GM18505 (cell line): Measurements from ENCODE around the gene NACC2.

Experiments
- ATAC-seq: cut with Tn5 transposase; IDR thresholded peaks from one replicate; pipeline ENCODE4 v1.9.1; 2021; ENCODE audit not compliant: unreplicated experiment
- POLR2A ChIP-seq: IDR thresholded peaks from 4 replicates; pipeline ENCODE4 v1.6.1; 2011; ENCODE audit warnings: borderline replicate concordance; ENCODE audit not compliant: insufficient read depth, insufficient read length; ENCODE audit errors: extremely low read depth

Gene NACC2

GRCh38 chr9:136011703-136012496, 83.2 kb downstream of the NACC2 start:
- no peak for TF ChIP-seq POLR2A
- no peak for ATAC-seq

DNA sequence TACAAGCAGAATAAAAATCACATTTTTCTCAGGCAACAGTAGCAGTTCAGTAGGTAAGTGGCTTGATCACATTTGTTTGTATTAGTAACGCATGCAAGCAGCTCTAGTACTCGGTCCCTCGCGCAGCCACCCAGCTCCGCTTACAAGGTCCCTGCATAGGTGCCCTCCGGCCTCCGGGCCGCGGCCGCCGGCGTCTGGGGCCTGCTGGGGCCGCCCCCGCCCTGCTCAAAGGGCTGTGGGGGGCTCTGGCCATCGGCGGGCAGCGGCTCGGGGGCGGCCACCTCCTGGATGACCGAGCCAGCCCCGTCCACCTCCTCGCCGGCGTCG, 83.8 kb downstream of the NACC2 start:
- ATAC-seq, result no peak
- TF ChIP-seq POLR2A, result no peak

DNA sequence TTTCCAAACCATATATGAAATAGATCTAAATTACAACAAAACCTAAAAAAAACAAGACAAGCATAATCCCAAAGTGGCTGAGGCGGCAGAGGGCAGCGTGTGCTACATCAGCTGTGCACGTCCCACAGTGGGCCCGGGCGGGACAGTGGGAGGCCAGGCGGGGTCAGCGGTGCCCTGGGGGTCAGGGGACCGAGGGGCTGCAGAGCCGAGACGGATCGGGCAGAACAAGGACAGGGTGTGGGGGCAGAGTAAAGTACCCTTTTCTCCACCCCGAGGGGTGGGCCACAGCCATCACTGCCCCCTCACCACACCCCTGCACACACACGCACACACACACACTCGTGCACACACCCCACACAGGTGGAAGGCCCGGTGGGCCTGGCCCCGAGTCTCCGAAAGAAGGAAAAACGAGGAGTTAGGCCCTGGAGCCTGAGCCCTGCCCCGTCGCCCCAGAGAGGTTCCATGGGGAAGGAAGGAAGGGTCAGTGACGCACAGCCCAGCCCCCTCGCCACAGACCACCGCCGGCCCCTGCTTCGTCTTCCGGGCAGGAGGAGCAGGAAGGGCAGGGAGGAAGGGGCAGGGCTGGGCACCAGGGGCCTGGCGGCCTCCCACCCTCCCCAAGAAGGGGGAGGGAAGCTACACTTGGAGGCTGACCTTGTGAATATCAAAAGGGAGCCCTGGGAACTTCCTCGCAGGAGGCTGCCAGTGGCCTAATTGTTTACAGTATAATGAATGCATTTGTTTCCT, 84.3 kb downstream of the NACC2 start:
- no peak for TF ChIP-seq POLR2A
- no peak for ATAC-seq

GRCh38 chr9:136010176-136010575, 84.9 kb downstream of the NACC2 start:
- no peak for TF ChIP-seq POLR2A
- ATAC-seq, result no peak

- ATAC-seq, result no peak
- no peak for TF ChIP-seq POLR2A
These were observed 85.6 kb downstream of the NACC2 start for GRCh38 chr9:136009516-136009915.

DNA sequence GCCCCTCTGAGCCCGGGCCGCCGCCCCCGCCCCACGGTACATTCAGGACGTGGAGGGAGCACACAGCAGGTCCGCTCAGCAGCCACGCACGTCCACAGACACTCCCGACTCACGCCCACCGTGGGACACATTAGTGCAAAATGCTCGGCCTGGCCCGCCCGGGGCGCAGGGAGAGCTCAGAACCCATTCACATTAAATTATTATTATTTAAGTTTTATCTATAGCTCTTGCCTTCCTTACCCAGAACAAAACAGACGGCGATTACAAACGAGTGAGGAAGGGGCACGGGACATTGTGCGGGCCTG, 86.4 kb downstream of the NACC2 start:
- TF ChIP-seq POLR2A, result no peak
- no peak for ATAC-seq

- no peak for TF ChIP-seq POLR2A
- no peak for ATAC-seq
These were observed 87.0 kb downstream of the NACC2 start for GRCh38 chr9:136007934-136008692.

DNA sequence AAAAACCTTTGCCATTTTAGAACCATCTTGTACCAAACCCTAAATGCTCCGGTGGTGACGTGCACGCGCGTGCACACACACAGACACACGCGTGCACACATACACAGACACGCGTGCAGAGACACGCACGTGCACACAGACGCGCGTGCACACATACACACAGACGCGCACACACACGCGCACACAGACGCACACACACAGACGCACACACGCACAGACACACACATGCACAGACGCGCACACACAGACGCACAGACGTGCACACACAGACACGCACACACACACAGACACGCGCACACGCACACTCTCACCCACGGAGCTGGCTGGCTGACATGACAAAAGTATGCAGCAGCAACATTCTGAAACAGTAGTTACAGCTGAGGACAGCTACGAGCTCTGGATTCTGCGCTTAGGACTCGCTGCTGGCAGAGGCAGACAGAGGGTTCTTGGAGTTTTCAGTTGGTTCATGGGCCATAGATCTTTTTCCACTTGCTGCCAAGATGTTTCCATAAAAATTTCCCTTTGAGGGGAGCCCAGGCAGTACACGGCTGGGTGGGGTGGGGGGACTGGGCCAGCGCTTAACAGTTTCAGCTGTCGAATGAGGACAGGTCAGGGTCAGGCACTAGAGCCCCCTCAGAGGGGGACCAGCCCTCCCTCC, 87.7 kb downstream of the NACC2 start:
- TF ChIP-seq POLR2A, result no peak
- no peak for ATAC-seq

DNA sequence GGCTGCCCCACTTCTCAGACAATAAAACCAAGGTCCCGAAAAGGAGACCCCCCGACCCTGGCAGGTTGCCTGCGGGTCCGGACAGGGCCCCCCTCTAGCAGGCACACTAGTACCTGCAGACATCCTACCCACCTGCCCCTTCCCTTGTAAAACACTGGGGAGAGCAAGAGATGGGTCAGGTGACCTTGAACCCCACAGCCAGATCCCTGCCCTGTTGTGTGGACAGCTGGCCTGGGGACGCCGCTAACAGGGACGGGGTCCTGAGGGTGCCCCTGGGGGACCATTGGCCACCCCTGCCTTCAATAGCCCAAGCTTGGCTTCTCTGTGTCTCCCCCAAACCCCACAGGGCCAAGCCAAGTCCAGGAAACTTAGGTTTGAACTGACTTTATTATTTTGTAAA, 88.9 kb downstream of the NACC2 start:
- ATAC-seq, result no peak
- no peak for TF ChIP-seq POLR2A

GRCh38 chr9:136004712-136005111, 90.4 kb downstream of the NACC2 start:
- no peak for ATAC-seq
- no peak for TF ChIP-seq POLR2A

GRCh38 chr9:136004219-136004618, 90.9 kb downstream of the NACC2 start:
- no peak for TF ChIP-seq POLR2A
- ATAC-seq, result no peak

- no peak for ATAC-seq
These were observed 91.5 kb downstream of the NACC2 start for GRCh38 chr9:136003411-136004218.

More at GRCh38 chr9:136003411-136004218, 91.5 kb downstream of the NACC2 start:
- no peak for TF ChIP-seq POLR2A
